HepG2 (cell line): ENCODE data around the gene VPS13D.

Experiments
- BORCS8-MEF2B ChIP-seq: sonication (generic); formaldehyde crosslinking; IDR thresholded peaks from 2 replicates; pipeline ENCODE4 v1.8.0; 2022; ENCODE audit warnings: mild to moderate bottlenecking, missing genetic modification reagents
- E2F1 ChIP-seq: sonication (generic); formaldehyde crosslinking; IDR thresholded peaks from 2 replicates; pipeline ENCODE4 v1.5.0; 2020; ENCODE audit warnings: missing genetic modification reagents
- IRF1 ChIP-seq: sonication (generic); formaldehyde crosslinking; IDR thresholded peaks from 2 replicates; pipeline ENCODE4 v1.4.0; 2020; ENCODE audit warnings: low read depth, mild to moderate bottlenecking, missing genetic modification reagents
- RBAK ChIP-seq: sonication (generic); formaldehyde crosslinking; IDR thresholded peaks from 2 replicates; pipeline ENCODE4 v1.5.1; 2020; ENCODE audit warnings: mild to moderate bottlenecking, missing genetic modification reagents
- TOE1 ChIP-seq: sonication (generic); formaldehyde crosslinking; IDR thresholded peaks from 2 replicates; pipeline ENCODE4 v1.4.0; 2020; ENCODE audit warnings: mild to moderate bottlenecking, missing genetic modification reagents

- TF ChIP-seq BORCS8-MEF2B (CRISPR knock-in tag) (no peak), E2F1 (CRISPR knock-in tag) (no peak), RBAK (CRISPR knock-in tag) (no peak), IRF1 (CRISPR knock-in tag) (no peak), TOE1 (CRISPR knock-in tag) (no peak)
Observed at GRCh38 chr1:12412439-12412838, 182.6 kb downstream of the VPS13D start.
